HepG2 (cell line): ENCODE results near the gene EPHB3. TPM values are rescaled to one million over a fixed set of nuclear protein-coding genes. Genes with fewer than 3 reads are reported as not detected.

Source experiments
- ATAC-seq: fragments of 200-7000 bp; cut with Tn5 transposase; 3 replicates; pipeline ENCODE4 v1.9.1; 2020; ENCODE audit warnings: mild to moderate bottlenecking, moderate library complexity
- BruUV-seq: library from RNA; stranded (reverse); fragments of 400-500 nt; replicated peaks from 2 replicates; lab custom pipeline; 2021; lab: Mats Ljungman, UMichigan
- CTCF ChIA-PET: fragments of 300-600 bp; formaldehyde crosslinking; extraction: SDS; loops from one replicate; lab custom pipeline; 2021; ENCODE audit warnings: low total read pairs, inconsistent platforms, low intra/inter-chr PET ratio; lab: Yijun Ruan, JAX
- POLR2A ChIA-PET: fragments of 350-600 bp; sonication (Branson Sonifier 250); formaldehyde crosslinking; loops from one replicate; lab custom pipeline; 2020; ENCODE audit warnings: antibody characterized with exemption, inconsistent platforms; lab: Yijun Ruan, JAX
- DNase-seq: peaks from one replicate; pipeline ENCODE4 v3.0.0-alpha.2; 2015; ENCODE audit warnings: low spot score
- FAIRE-seq: peaks from 3 replicates; lab custom pipeline; 2011; peaks lifted over from hg19 to GRCh38; lab: Jason Lieb, UNC
- H2AFZ ChIP-seq: one replicate; pipeline ENCODE4 v1.6.1; 2011; ENCODE audit warnings: low read length, inconsistent platforms
- H3K27ac ChIP-seq: fragments of 300-600 bp; 3 replicates; pipeline ENCODE4 v1.8.0; 2011; ENCODE audit warnings: mixed run types, mild to moderate bottlenecking, mixed read lengths, low read length, inconsistent platforms; ENCODE audit not compliant: insufficient read depth; ENCODE audit errors: extremely low read length
- H3K27me3 ChIP-seq, 2 experiments: fragments of 200-600 bp in 1 of 2; 2 replicates in 1 of 2; 3 replicates in 1 of 2; pipeline versions ENCODE4 v1.6.0 to v1.8.0; 2011; ENCODE audit warnings: low read length in 2 of 2, mild to moderate bottlenecking in 2 of 2, moderate library complexity in 2 of 2, inconsistent platforms in 1 of 2; ENCODE audit not compliant: insufficient read depth in 2 of 2, control insufficient read depth in 1 of 2
- H3K36me3 ChIP-seq, 2 experiments: fragments of 200-600 bp in 1 of 2; replicated peaks in 1 of 2; 2 replicates in 1 of 2; 3 replicates in 1 of 2; pipeline versions ENCODE4 v1.5.1 to v1.8.0; 2011; ENCODE audit warnings: low read length in 2 of 2, inconsistent platforms in 1 of 2; ENCODE audit not compliant: insufficient read depth in 2 of 2, control insufficient read depth in 1 of 2
- H3K4me1 ChIP-seq: 2 replicates; pipeline ENCODE4 v1.5.1; 2012; ENCODE audit warnings: low read length, inconsistent platforms; ENCODE audit not compliant: insufficient read depth
- H3K4me2 ChIP-seq: 2 replicates; pipeline ENCODE4 v1.6.0; 2011; ENCODE audit warnings: low read depth, low read length, inconsistent platforms
- H3K4me3 ChIP-seq, 3 experiments: fragments of 200-600 bp in 1 of 3; sonication (generic), shearing (Covaris generic) in 1 of 3; replicated peaks in 1 of 3; 2 replicates each; pipeline ENCODE4 v1.5.1; 2011 to 2016; ENCODE audit warnings: low read length in 3 of 3, inconsistent platforms in 2 of 3, low read depth in 2 of 3, mild to moderate bottlenecking in 2 of 3, control low read depth in 1 of 3, mixed read lengths in 1 of 3; ENCODE audit not compliant: insufficient read depth in 1 of 3
- H3K79me2 ChIP-seq: one replicate; pipeline ENCODE4 v1.6.1; 2011; ENCODE audit warnings: low read length, inconsistent platforms; ENCODE audit not compliant: insufficient read depth
- H3K9ac ChIP-seq: 2 replicates; pipeline ENCODE4 v1.6.0; 2011; ENCODE audit warnings: mild to moderate bottlenecking, low read depth, low read length, inconsistent platforms; ENCODE audit not compliant: insufficient read depth
- H3K9me3 ChIP-seq: 2 replicates; pipeline ENCODE4 v1.5.1; 2012; ENCODE audit warnings: mild to moderate bottlenecking, low read length
- H4K20me1 ChIP-seq: 2 replicates; pipeline ENCODE4 v1.6.0; 2011; ENCODE audit warnings: inconsistent platforms, mild to moderate bottlenecking, low read length, moderate library complexity; ENCODE audit not compliant: insufficient read depth
- ATF1 ChIP-seq: IDR thresholded peaks from 2 replicates; pipeline ENCODE4 v1.6.1; 2016; ENCODE audit warnings: mild to moderate bottlenecking, control low read depth
- CHCHD3 ChIP-seq: sonication (generic); formaldehyde crosslinking; IDR thresholded peaks from 2 replicates; pipeline ENCODE4 v1.8.0; 2022; ENCODE audit warnings: mild to moderate bottlenecking, missing genetic modification reagents, moderate library complexity
- CSRNP1 ChIP-seq: sonication (generic); formaldehyde crosslinking; IDR thresholded peaks from 2 replicates; pipeline ENCODE4 v1.8.1; 2023; ENCODE audit warnings: mild to moderate bottlenecking, missing genetic modification reagents
- GATA4 ChIP-seq: sonication (generic); IDR thresholded peaks from 2 replicates; pipeline ENCODE4 v1.6.1; 2016; ENCODE audit warnings: antibody characterized with exemption, low read depth, borderline replicate concordance
- JUND ChIP-seq: sonication (generic); formaldehyde crosslinking; IDR thresholded peaks from 2 replicates; pipeline ENCODE4 v1.8.0; 2022; ENCODE audit warnings: mild to moderate bottlenecking, missing genetic modification reagents
- REXO4 ChIP-seq: sonication (generic); formaldehyde crosslinking; IDR thresholded peaks from 2 replicates; pipeline ENCODE4 v1.8.0; 2022; ENCODE audit warnings: missing genetic modification reagents, mild to moderate bottlenecking, borderline replicate concordance
- RFX1 ChIP-seq: fragments of 450-650 bp; IDR thresholded peaks from 2 replicates; pipeline ENCODE4 v1.6.1; 2017
- SKI ChIP-seq: fragments of 450-650 bp; IDR thresholded peaks from one replicate; pipeline ENCODE4 v1.6.1; 2018; ENCODE audit warnings: mild to moderate bottlenecking; ENCODE audit not compliant: partially characterized antibody
- TGIF2 ChIP-seq: IDR thresholded peaks from 2 replicates; pipeline ENCODE4 v1.6.1; 2016; ENCODE audit warnings: control low read depth, missing compliant biosample characterization
- ZNF12 ChIP-seq: sonication (generic); formaldehyde crosslinking; IDR thresholded peaks from 2 replicates; pipeline ENCODE4 v1.5.0; 2020; ENCODE audit warnings: missing genetic modification reagents
- ZNF414 ChIP-seq: sonication (generic); formaldehyde crosslinking; IDR thresholded peaks from 2 replicates; pipeline ENCODE4 v1.5.0; 2020; ENCODE audit warnings: missing genetic modification reagents
- ZNF547 ChIP-seq: sonication (generic); formaldehyde crosslinking; IDR thresholded peaks from 2 replicates; pipeline ENCODE4 v1.5.1; 2020; ENCODE audit warnings: mild to moderate bottlenecking, missing genetic modification reagents
- ZNF577 ChIP-seq: sonication (generic); formaldehyde crosslinking; IDR thresholded peaks from 2 replicates; pipeline ENCODE4 v1.4.0; 2020; ENCODE audit warnings: mild to moderate bottlenecking, low read depth, missing genetic modification reagents, borderline replicate concordance
- ZNF747 ChIP-seq: sonication (generic); formaldehyde crosslinking; IDR thresholded peaks from 2 replicates; pipeline ENCODE4 v1.8.1; 2023; ENCODE audit warnings: missing genetic modification reagents, mild to moderate bottlenecking, borderline replicate concordance
- ZNF883 ChIP-seq: sonication (generic); formaldehyde crosslinking; IDR thresholded peaks from 2 replicates; pipeline ENCODE4 v1.5.1; 2020; ENCODE audit warnings: mild to moderate bottlenecking, missing genetic modification reagents; ENCODE audit errors: not compliant biosample characterization
- WGBS: methylation state at CpG from one replicate; pipeline ENCODE4 v1.1.6; 2017; ENCODE audit warnings: low lambda C conversion rate; 5-methylcytosine and 5-hydroxymethylcytosine counted together
- in situ Hi-C: cut with HindIII; loops from 2 replicates; pipeline ENCODE4 v1.10.0; 2017; ENCODE audit warnings: low pct_unique_long_range_greater_than_20kb; ENCODE audit not compliant: extremely low pct_ligation_motif_present
- intact Hi-C: fragments of 100-400 bp; cut with micrococcal nuclease; formaldehyde crosslinking; loops from one replicate; pipeline ENCODE4 v1.10.0; 2022; ENCODE audit not compliant: unreplicated experiment
- polyA plus RNA-seq, 8 experiments: library from polyadenylated mRNA; depleted of rRNA in 3 of 8; stranded (reverse) in 7 of 8; unstranded in 1 of 8; fragments of >200 nt; fragmentation: Illumina TruSeq in 4 of 8; extraction: Trizol in 4 of 8; gene quantifications; 2 replicates each; pipeline versions ENCODE4 v1.2.1 to v1.2.3, GENCODE V29; 2011 to 2016; ENCODE audit warnings: low read depth in 4 of 8, missing spikeins in 1 of 8, mixed read lengths in 1 of 8; ENCODE audit not compliant: insufficient read depth in 1 of 8
- total RNA-seq, 5 experiments: library from RNA; depleted of rRNA; stranded (reverse); fragments of >200 nt; fragmentation: Illumina TruSeq; extraction: Trizol; gene quantifications; 2 replicates each; pipeline ENCODE4 v1.2.3, GENCODE V29; 2016; ENCODE audit warnings: low read depth in 1 of 5

The EPHB3 gene
- total and polyA plus RNA-seq, 2 of the 13 experiments (the other 11 are each of a cell fraction or from before 2014, with no cell fraction given), result 0.01 TPM; not detected in 1

- FAIRE-seq, result no peak
- CTCF ChIA-PET, result interaction anchor here (1.0 to 1.1 kb wide), 2 partner anchors 73 to 126 kb away, joined by 3 read pairs; no protein-coding TSS in a partner anchor
These were observed 19.6 kb upstream of the EPHB3 start for GRCh38 chr3:184541886-184542562.

More at GRCh38 chr3:184541886-184542562, 19.6 kb upstream of the EPHB3 start:
- H3K79me2 ChIP-seq, result no peaks in the 10 kb centered on the region
- no peaks in the 10 kb centered on the region for H3K36me3 ChIP-seq
- peaks cover 1 to 25% of the 10 kb centered on the region in 2 experiments; a peak in 2 of 5 replicates for H3K27me3 ChIP-seq
- in situ Hi-C loops (loop anchor here (5.0 kb wide), 1 partner anchor 190 kb away; no protein-coding TSS in a partner anchor), intact Hi-C loops (loop anchor here (1.0 to 5.0 kb wide), 4 partner anchors 75 to 250 kb away; no protein-coding TSS in a partner anchor)
- no peak overlapping the region for H3K4me2 ChIP-seq
- H2AFZ ChIP-seq, result no peak overlapping the region
- H3K4me3 ChIP-seq, result no peak overlapping the region
- H3K4me1 ChIP-seq, result no peaks in the 10 kb centered on the region
- TF ChIP-seq REXO4 (CRISPR knock-in tag) (no peak), ZNF883 (no peak), SKI (no peak), ATF1 (no peak), CHCHD3 (CRISPR knock-in tag) (no peak), ZNF747 (no peak), CSRNP1 (no peak), ZNF12 (CRISPR knock-in tag) (no peak), JUND (CRISPR knock-in tag) (no peak), ZNF547 (CRISPR knock-in tag) (no peak), GATA4 (no peak), ZNF414 (CRISPR knock-in tag) (no peak), RFX1 (no peak), ZNF577 (no peak), TGIF2 (CRISPR knock-in tag) (no peak)
- ATAC-seq (no peak), DNase-seq (no peak)
- BruUV-seq, result no TSS peak
- H4K20me1 ChIP-seq, result no peaks in the 10 kb centered on the region
- H3K9ac ChIP-seq, result no peak overlapping the region
- POLR2A ChIA-PET, result interaction anchor here (2.4 kb wide), 1 partner anchor 170 kb away, joined by 5 read pairs; no protein-coding TSS in a partner anchor
- WGBS, result 10% methylated on average over 9 of the region's 16 CpGs
- H3K9me3 ChIP-seq, result no peaks in the 10 kb centered on the region
- H3K27ac ChIP-seq, result no peak overlapping the region
